Astrocyte (in vitro differentiated cells and primary cell): Measurements from ENCODE around the gene RHOG. TPM values are rescaled to one million over a fixed set of nuclear protein-coding genes. Genes with fewer than 3 reads are reported as not detected.

Experiments used
- DNase-seq: peaks from one replicate; pipeline ENCODE4 v3.0.0-alpha.2; 2010; ENCODE audit warnings: low read depth
- FAIRE-seq: peaks from 2 replicates; lab custom pipeline; 2011; peaks lifted over from hg19 to GRCh38; lab: Jason Lieb, UNC
- H2AFZ ChIP-seq: 2 replicates; pipeline ENCODE4 v1.6.0; 2012; ENCODE audit warnings: low read depth, low read length, inconsistent platforms
- H3K27ac ChIP-seq: 2 replicates; pipeline ENCODE4 v1.5.1; 2011; ENCODE audit warnings: low read depth, low read length, inconsistent platforms
- H3K27me3 ChIP-seq: 2 replicates; pipeline ENCODE4 v1.6.0; 2011; ENCODE audit warnings: low read length, inconsistent platforms; ENCODE audit not compliant: insufficient read depth
- H3K36me3 ChIP-seq: 2 replicates; pipeline ENCODE4 v1.5.1; 2011; ENCODE audit warnings: low read length, inconsistent platforms; ENCODE audit not compliant: insufficient read depth
- H3K4me1 ChIP-seq: 2 replicates; pipeline ENCODE4 v1.5.1; 2011; ENCODE audit warnings: low read length, inconsistent platforms; ENCODE audit not compliant: insufficient read depth
- H3K4me2 ChIP-seq: 2 replicates; pipeline ENCODE4 v1.6.0; 2012; ENCODE audit warnings: low read length, inconsistent platforms
- H3K4me3 ChIP-seq: 2 replicates; pipeline ENCODE4 v1.5.1; 2011; ENCODE audit warnings: low read depth, mild to moderate bottlenecking, low read length, inconsistent platforms; ENCODE audit not compliant: insufficient read depth
- H3K79me2 ChIP-seq: 2 replicates; pipeline ENCODE4 v1.6.0; 2012; ENCODE audit warnings: mild to moderate bottlenecking, low read length, inconsistent platforms; ENCODE audit not compliant: insufficient read depth
- H3K9ac ChIP-seq: 2 replicates; pipeline ENCODE4 v1.6.0; 2012; ENCODE audit warnings: mild to moderate bottlenecking, low read length, inconsistent platforms
- H3K9me3 ChIP-seq: 2 replicates; pipeline ENCODE4 v1.5.1; 2012; ENCODE audit warnings: low read depth, mild to moderate bottlenecking, low read length, inconsistent platforms; ENCODE audit not compliant: insufficient read depth
- H4K20me1 ChIP-seq: 2 replicates; pipeline ENCODE4 v1.6.0; 2012; ENCODE audit warnings: low read length, inconsistent platforms; ENCODE audit not compliant: insufficient read depth
- H3K27ac Mint-ChIP-seq: one replicate; pipeline ENCODE4 v1.8.0; 2021; ENCODE audit warnings: mild to moderate bottlenecking, mixed read lengths; ENCODE audit not compliant: unreplicated experiment
- H3K27me3 Mint-ChIP-seq: one replicate; pipeline ENCODE4 v1.8.0; 2021; ENCODE audit warnings: low read depth, mixed read lengths; ENCODE audit not compliant: unreplicated experiment
- H3K36me3 Mint-ChIP-seq: one replicate; pipeline ENCODE4 v1.8.0; 2021; ENCODE audit warnings: low read depth, mixed read lengths; ENCODE audit not compliant: unreplicated experiment
- H3K4me1 Mint-ChIP-seq: one replicate; pipeline ENCODE4 v1.8.0; 2021; ENCODE audit warnings: low read depth, mixed read lengths; ENCODE audit not compliant: unreplicated experiment
- H3K4me3 Mint-ChIP-seq: one replicate; pipeline ENCODE4 v1.8.0; 2021; ENCODE audit warnings: mild to moderate bottlenecking, moderate library complexity, mixed read lengths; ENCODE audit not compliant: unreplicated experiment
- H3K9me3 Mint-ChIP-seq: one replicate; pipeline ENCODE4 v1.8.0; 2021; ENCODE audit warnings: mild to moderate bottlenecking, mixed read lengths; ENCODE audit not compliant: unreplicated experiment
- CTCF ChIP-seq: IDR thresholded peaks from 2 replicates; pipeline ENCODE4 v1.5.1; 2011; ENCODE audit warnings: low read depth, mild to moderate bottlenecking, inconsistent platforms, low read length, moderate library complexity; ENCODE audit not compliant: insufficient read depth
- EZH2 ChIP-seq: IDR thresholded peaks from 2 replicates; pipeline ENCODE4 v1.6.1; 2012; ENCODE audit warnings: mild to moderate bottlenecking, low read length, inconsistent platforms; ENCODE audit not compliant: insufficient read depth
- total RNA-seq: library from RNA; stranded (reverse); gene quantifications from 2 replicates; pipeline ENCODE4 v1.2.1, GENCODE V29; 2021

The RHOG gene
- total RNA-seq, 1 donor from 2014 or later: 54.5 TPM

- Mint-ChIP-seq H3K4me3 (no peak overlapping the region), H3K4me1 (peaks cover 40% of the 10 kb centered on the region), H3K36me3 (peaks cover 14% of the 10 kb centered on the region), H3K27ac (no peak overlapping the region), H3K27me3 (no peaks in the 10 kb centered on the region), H3K9me3 (no peaks in the 10 kb centered on the region)
- Histone ChIP-seq H3K27me3 (no peaks in the 10 kb centered on the region), H3K9me3 (no peaks in the 10 kb centered on the region), H3K4me3 (no peak overlapping the region), H4K20me1 (peaks cover 64% of the 10 kb centered on the region), H3K79me2 (peaks cover 74% of the 10 kb centered on the region), H3K4me1 (peaks cover 24% of the 10 kb centered on the region), H2AFZ (no peak overlapping the region), H3K9ac (no peak overlapping the region), H3K27ac (no peak overlapping the region), H3K36me3 (peaks cover 2% of the 10 kb centered on the region), H3K4me2 (peak overlapping the region; percentile 97)
- TF ChIP-seq EZH2: no peak
- TF ChIP-seq CTCF: no peak
- DNase-seq (no peak), FAIRE-seq (no peak)
Measured at GRCh38 chr11:3838504-3838903, 2.3 kb downstream of the RHOG start.

GRCh38 chr11:3837793-3838192 lies 3.0 kb downstream of the RHOG start:
- FAIRE-seq: no peak

More at GRCh38 chr11:3837793-3838192, 3.0 kb downstream of the RHOG start:
- H3K9ac ChIP-seq: no peak overlapping the region
- TF ChIP-seq CTCF (no peak), EZH2 (no peak)
- no peak for DNase-seq
- H3K36me3 ChIP-seq: peaks cover 2% of the 10 kb centered on the region
- H3K79me2 ChIP-seq: peaks cover 82% of the 10 kb centered on the region
- Mint-ChIP-seq H3K27ac (no peak overlapping the region), H3K27me3 (no peaks in the 10 kb centered on the region), H3K4me3 (peak overlapping the region; percentile 40), H3K4me1 (peaks cover 40% of the 10 kb centered on the region), H3K36me3 (peaks cover 14% of the 10 kb centered on the region), H3K9me3 (no peaks in the 10 kb centered on the region)
- H3K27ac ChIP-seq: no peak overlapping the region
- peak overlapping the region; percentile 0 for H3K4me2 ChIP-seq
- no peaks in the 10 kb centered on the region for H3K27me3 ChIP-seq
- no peaks in the 10 kb centered on the region for H3K9me3 ChIP-seq
- H4K20me1 ChIP-seq: peaks cover 71% of the 10 kb centered on the region
- no peak overlapping the region for H3K4me3 ChIP-seq
- peaks cover 24% of the 10 kb centered on the region for H3K4me1 ChIP-seq
- no peak overlapping the region for H2AFZ ChIP-seq
